Measurements from ENCODE around the gene MYOG. TPM values are rescaled to one million over a fixed set of nuclear protein-coding genes. Genes with fewer than 3 reads are reported as not detected.

Gene MYOG
- total RNA-seq, 1 donor from 2014 or later = not detected

DNA sequence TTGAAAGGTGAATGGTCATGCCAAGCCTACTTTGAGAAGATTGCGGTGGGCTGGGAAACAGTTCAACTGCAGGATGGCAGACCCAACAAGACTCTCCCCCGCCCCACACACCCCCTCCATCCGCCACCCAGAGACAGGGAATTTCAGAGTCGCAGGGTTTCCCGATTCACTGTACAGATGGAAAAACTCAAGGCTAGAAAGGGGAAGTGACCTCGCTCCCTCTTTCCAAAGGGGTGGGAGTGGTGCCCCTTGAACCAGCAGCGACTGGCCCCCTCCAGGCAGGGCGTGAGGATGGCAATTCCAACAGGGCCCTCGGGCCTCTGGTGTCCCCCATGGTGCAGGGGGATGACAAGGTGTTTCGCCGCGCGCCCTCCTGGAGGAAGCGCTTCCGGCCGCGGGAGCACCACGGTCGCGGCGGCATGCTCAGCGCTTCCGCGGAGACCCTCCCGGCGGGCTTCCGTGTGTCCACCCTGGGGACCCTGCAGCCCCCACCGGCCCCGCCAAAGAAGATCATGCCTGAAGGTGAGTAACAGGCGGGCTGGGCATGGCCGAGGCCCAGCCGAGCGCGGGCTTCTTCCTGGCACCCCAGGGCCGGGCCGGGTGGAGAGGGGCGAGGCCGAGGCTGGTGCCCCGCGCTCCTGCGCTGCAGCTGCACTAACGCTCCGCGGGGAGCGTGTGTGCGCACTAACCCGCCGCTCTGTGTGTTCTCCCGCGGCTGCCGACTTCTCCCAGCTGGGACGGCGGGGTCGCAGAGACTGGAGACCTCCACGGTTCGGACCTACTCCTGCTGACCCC lies 10.4 kb downstream of the MYOG start:
- Mint-ChIP-seq H3K4me3 (no peak overlapping the region), H3K27ac (no peak overlapping the region), H3K9me3 (no peaks in the 10 kb centered on the region), H3K4me1 (peaks cover 2% of the 10 kb centered on the region), H3K27me3 (ENCODE audit: low read depth) (peaks cover 70% of the 10 kb centered on the region), H3K36me3 (peaks cover 11% of the 10 kb centered on the region)
- TF ChIP-seq, protein P1, sequence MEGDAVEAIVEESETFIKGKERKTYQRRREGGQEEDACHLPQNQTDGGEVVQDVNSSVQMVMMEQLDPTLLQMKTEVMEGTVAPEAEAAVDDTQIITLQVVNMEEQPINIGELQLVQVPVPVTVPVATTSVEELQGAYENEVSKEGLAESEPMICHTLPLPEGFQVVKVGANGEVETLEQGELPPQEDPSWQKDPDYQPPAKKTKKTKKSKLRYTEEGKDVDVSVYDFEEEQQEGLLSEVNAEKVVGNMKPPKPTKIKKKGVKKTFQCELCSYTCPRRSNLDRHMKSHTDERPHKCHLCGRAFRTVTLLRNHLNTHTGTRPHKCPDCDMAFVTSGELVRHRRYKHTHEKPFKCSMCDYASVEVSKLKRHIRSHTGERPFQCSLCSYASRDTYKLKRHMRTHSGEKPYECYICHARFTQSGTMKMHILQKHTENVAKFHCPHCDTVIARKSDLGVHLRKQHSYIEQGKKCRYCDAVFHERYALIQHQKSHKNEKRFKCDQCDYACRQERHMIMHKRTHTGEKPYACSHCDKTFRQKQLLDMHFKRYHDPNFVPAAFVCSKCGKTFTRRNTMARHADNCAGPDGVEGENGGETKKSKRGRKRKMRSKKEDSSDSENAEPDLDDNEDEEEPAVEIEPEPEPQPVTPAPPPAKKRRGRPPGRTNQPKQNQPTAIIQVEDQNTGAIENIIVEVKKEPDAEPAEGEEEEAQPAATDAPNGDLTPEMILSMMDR (IDR thresholded peaks at IDR 0.05; ENCODE audit: unreplicated experiment) = no peak
- DNase-seq (ENCODE audit: low spot score in 2 of 2, unreplicated experiment in 2 of 2) = no peak

DNA sequence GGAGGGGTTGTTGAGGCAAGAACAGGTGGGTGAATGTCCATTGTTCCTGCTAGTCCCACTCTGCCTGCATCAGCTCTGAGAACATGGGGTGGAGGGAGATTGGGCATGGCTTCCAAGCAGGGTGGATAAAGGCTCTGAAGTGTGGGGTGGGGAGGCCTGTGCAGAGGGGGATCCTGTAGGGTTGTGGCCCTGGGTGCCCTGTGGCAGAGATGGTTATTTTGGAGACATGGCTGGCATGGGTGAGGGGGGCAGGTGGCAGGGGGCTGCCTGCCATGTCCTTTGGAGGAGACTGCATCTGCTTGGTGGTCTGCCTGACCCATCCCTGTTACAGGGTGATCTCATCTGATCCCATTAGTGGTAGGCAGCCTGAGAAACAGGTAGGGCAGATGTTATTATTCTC lies 11.2 kb downstream of the MYOG start:
- peaks cover 65% of the 10 kb centered on the region for H3K27me3 Mint-ChIP-seq (ENCODE audit: low read depth)
- no peak overlapping the region for H3K27ac Mint-ChIP-seq
- no peak for DNase-seq (ENCODE audit: low spot score in 2 of 2, unreplicated experiment in 2 of 2)

DNA sequence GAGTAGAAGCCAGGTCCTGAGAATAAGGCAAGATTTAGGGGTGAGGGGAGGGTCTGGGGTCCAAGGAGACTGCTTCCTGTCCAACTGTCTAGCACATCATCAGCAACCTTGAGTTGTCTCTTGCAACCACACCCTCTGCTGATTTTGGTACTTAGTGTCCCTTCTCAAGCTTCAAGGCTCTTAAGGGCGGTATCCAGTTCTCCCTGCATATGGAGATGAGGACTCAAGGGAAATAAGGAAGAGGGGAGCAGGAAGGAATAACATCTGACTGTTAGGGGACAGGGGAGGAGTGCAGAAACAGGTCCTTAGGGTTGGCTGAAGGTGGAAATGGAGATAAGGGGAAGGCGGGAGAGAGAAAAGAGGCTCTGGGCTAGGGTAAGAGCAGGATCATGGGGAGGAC lies 12.3 kb downstream of the MYOG start:
- Mint-ChIP-seq H3K36me3 (peaks cover 13% of the 10 kb centered on the region), H3K27ac (no peak overlapping the region)

More for the DNA sequence above, 11.2 kb downstream of the MYOG start:
- TF ChIP-seq, protein P1 (IDR thresholded peaks at IDR 0.05; ENCODE audit: unreplicated experiment) = no peak
- peaks cover 6% of the 10 kb centered on the region for H3K4me1 Mint-ChIP-seq
- no peaks in the 10 kb centered on the region for H3K9me3 Mint-ChIP-seq
- no peak overlapping the region for H3K4me3 Mint-ChIP-seq
- H3K36me3 Mint-ChIP-seq = peaks cover 11% of the 10 kb centered on the region

DNA sequence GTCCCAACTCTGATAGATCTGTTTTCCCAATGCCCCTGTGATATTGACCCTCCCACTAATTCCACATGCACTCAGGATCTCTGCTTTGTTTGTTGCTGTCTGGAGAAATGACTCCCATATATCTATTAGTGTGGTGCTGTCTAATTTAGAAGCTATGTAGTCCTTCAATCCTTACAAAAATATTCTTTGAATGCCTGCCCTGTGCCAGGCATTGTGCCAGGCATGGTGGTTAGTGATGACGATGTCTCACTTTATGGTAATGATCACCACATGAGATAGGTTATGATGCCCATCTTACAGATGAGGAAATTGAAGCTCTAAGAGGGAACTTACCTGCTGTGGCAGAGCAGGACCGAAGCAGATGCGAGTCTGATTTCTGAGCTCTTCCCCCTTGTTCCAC lies 12.9 kb downstream of the MYOG start:
- H3K27me3 Mint-ChIP-seq (ENCODE audit: low read depth) = peaks cover 50% of the 10 kb centered on the region
- H3K36me3 Mint-ChIP-seq = peaks cover 15% of the 10 kb centered on the region
- TF ChIP-seq, protein P1 (IDR thresholded peaks at IDR 0.05; ENCODE audit: unreplicated experiment) = no peak
- no peak overlapping the region for H3K4me3 Mint-ChIP-seq
- no peak overlapping the region for H3K27ac Mint-ChIP-seq
- H3K9me3 Mint-ChIP-seq = no peaks in the 10 kb centered on the region
- H3K4me1 Mint-ChIP-seq = peaks cover 17% of the 10 kb centered on the region
- DNase-seq (ENCODE audit: low spot score in 2 of 2, unreplicated experiment in 2 of 2) = no peak

More for the DNA sequence above, 12.3 kb downstream of the MYOG start:
- Mint-ChIP-seq H3K4me1 (peaks cover 15% of the 10 kb centered on the region), H3K9me3 (no peaks in the 10 kb centered on the region), H3K4me3 (no peak overlapping the region), H3K27me3 (ENCODE audit: low read depth) (peaks cover 56% of the 10 kb centered on the region)
- no peak for DNase-seq (ENCODE audit: low spot score in 2 of 2, unreplicated experiment in 2 of 2)
- TF ChIP-seq, protein P1 (IDR thresholded peaks at IDR 0.05; ENCODE audit: unreplicated experiment) = no peak

DNA sequence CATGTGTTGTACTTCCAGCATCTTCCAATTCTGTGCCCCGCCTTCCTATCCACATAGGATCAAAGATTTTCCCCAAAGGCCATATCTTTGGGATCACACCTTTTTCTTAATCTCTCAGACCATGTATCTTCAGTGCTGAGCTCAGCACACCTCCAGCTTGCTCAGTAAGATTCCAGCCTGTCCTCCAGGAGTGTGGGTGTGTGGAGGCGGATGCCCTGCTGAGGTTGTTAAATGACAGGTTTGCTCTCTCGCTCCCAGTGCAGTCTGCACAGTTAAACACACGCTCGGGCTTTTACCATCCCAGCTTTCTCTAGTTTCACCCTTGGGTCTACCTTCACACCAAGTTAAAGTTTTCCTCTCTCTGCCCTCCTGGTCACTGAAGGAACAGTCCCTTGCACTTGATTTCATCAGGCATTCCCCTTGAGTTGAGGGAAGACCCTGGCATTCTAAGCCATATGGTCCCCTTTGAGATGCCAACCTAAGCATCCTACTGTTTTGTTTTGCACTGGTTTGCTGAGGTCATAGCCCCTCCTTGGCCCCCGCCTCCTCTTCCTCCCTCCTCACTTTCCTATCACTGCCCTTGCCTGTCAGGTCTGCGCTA lies 13.7 kb downstream of the MYOG start:
- H3K9me3 Mint-ChIP-seq = no peaks in the 10 kb centered on the region
- DNase-seq (ENCODE audit: low spot score in 2 of 2, unreplicated experiment in 2 of 2) = no peak

More for the DNA sequence above, 13.7 kb downstream of the MYOG start:
- TF ChIP-seq, protein P1 (IDR thresholded peaks at IDR 0.05; ENCODE audit: unreplicated experiment) = no peak
- Mint-ChIP-seq H3K4me1 (peaks cover 22% of the 10 kb centered on the region), H3K36me3 (peaks cover 16% of the 10 kb centered on the region), H3K4me3 (no peak overlapping the region), H3K27me3 (ENCODE audit: low read depth) (peaks cover 42% of the 10 kb centered on the region), H3K27ac (no peak overlapping the region)

All from mesothelial cell of epicardium (in vitro differentiated cells).